Measurements from ENCODE around the gene C3orf49. TPM values are rescaled to one million over a fixed set of nuclear protein-coding genes. Genes with fewer than 3 reads are reported as not detected.
A peak's percentile ranks its signal among the peaks of the same experiment; 100 is the strongest.

The C3orf49 gene
- total and polyA plus RNA-seq, 4 experiments from 2014 or later, result not detected

- DNase-seq, result no peak
- Histone ChIP-seq H3K36me3 (ENCODE audit: insufficient read depth, low read length) (no peaks in the 10 kb centered on the region), H3K27ac (ENCODE audit: low read depth, low read length) (no peak overlapping the region), H3K4me3 (ENCODE audit: low read length in 2 of 2) (no peak overlapping the region), H3K4me1 (ENCODE audit: insufficient read depth, low read length) (peaks cover 49% of the 10 kb centered on the region), H3K27me3 (ENCODE audit: insufficient read depth, low read length) (no peaks in the 10 kb centered on the region), H3K9me3 (ENCODE audit: control insufficient read depth in 1 of 2, low read length in 2 of 2) (no peaks in the 10 kb centered on the region)
- Mint-ChIP-seq H3K36me3 (peaks cover 3 to 13% of the 10 kb centered on the region in 2 donors), H3K9me3 (no peaks in the 10 kb centered on the region), H3K27ac (peak overlapping the region in 3 of 7 donors; percentile 0 to 80 (median 13)), H3K4me1 (peaks cover 35 to 78% (median 60%) of the 10 kb centered on the region in 4 donors), H3K27me3 (no peaks in the 10 kb centered on the region), H3K4me3 (peak overlapping the region in 1 of 8 donors; percentile 6)
- POLR2A ChIA-PET (ENCODE audit: partially characterized antibody), result no interaction called here
- intact Hi-C loops (cut with micrococcal nuclease), result no loop called here
- CTCF ChIA-PET (ENCODE audit: partially characterized antibody), result interaction anchor here (1.1 kb wide), 1 partner anchor 521 kb away, joined by 3 read pairs; no protein-coding TSS in a partner anchor
Observed at GRCh38 chr3:63870615-63871005, 51.5 kb downstream of the C3orf49 start.

DNA sequence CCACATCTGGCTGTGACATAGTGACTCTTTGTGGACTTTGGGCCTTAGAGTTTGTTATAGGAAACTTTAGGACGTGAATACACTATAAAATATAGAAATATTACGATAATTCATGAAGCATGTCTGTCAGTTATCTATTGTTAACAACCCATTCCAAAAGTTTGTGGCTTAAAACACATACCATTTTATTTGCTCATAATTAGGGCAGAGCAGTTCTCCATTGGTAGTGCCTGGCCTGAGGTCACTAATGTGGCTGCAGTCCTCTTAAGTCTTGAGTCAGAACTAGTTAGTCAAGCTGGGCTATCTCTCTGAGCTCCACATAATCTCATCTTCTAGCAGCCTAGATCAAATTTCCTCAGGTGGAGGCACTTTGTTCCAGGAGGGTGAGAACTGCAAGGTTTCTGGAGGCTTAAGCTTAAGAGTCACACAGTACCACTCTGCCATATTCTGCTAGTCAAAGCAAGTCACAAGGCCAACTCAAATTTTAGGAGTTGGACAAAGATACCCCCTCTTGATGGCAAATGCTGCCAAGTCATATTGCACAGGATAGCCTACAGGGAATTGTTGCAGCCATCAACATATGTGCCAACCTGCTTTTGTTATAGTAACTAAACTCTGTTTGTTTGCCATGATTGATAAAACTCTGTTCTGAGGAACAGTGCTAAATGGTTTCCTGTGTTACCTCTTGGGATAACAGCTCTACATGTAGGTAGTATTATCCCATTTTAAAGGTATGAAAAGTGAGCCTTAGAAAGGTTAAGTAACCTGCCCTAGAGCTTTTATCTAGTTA lies 53.2 kb downstream of the C3orf49 start:
- POLR2A ChIA-PET (ENCODE audit: partially characterized antibody), result no interaction called here
- Mint-ChIP-seq H3K36me3 (peaks cover 0 to 6% of the 10 kb centered on the region in 2 donors), H3K9me3 (no peaks in the 10 kb centered on the region), H3K27me3 (no peaks in the 10 kb centered on the region), H3K4me1 (peaks cover 43 to 82% (median 62%) of the 10 kb centered on the region in 4 donors), H3K4me3 (no peak overlapping the region), H3K27ac (peak overlapping the region in 1 of 7 donors; percentile 75)
- no peak overlapping the region for H3K27ac ChIP-seq (ENCODE audit: low read depth, low read length)
- H3K27me3 ChIP-seq (ENCODE audit: insufficient read depth, low read length), result no peaks in the 10 kb centered on the region
- H3K4me1 ChIP-seq (ENCODE audit: insufficient read depth, low read length), result peaks cover 62% of the 10 kb centered on the region
- H3K36me3 ChIP-seq (ENCODE audit: insufficient read depth, low read length), result no peaks in the 10 kb centered on the region
- CTCF ChIA-PET (ENCODE audit: partially characterized antibody), result interaction anchor here (1.1 kb wide), 2 partner anchors 26 to 122 kb away, joined by 3 read pairs; no protein-coding TSS in a partner anchor
- no peak for DNase-seq
- intact Hi-C loops (cut with micrococcal nuclease), result no loop called here
- no peaks in the 10 kb centered on the region for H3K9me3 ChIP-seq (ENCODE audit: control insufficient read depth in 1 of 2, low read length in 2 of 2)
- H3K4me3 ChIP-seq (ENCODE audit: low read length in 2 of 2), result no peak overlapping the region

DNA sequence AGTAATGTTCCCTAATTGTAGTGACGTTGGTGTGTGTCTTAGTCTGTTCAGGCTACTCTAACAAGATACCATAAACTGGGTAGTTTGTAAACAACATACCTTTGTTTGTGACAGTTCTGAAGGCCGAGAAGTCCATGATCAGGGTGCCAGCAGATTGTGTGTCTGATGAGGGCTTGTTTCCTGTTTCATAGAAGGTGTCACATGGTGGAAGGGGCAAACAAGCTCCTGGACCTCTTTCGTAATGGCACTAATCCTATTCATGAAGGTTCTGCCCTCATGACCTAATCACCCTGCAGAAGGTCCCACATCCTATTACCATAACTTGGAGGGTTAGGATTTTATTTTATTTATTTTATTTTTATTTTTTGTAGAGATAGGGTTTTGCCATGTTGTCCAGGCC lies 55.7 kb downstream of the C3orf49 start:
- Histone ChIP-seq H3K9me3 (ENCODE audit: control insufficient read depth in 1 of 2, low read length in 2 of 2) (no peaks in the 10 kb centered on the region), H3K36me3 (ENCODE audit: insufficient read depth, low read length) (no peaks in the 10 kb centered on the region), H3K4me3 (ENCODE audit: low read length in 2 of 2) (no peak overlapping the region), H3K4me1 (ENCODE audit: insufficient read depth, low read length) (peaks cover 63% of the 10 kb centered on the region), H3K27me3 (ENCODE audit: insufficient read depth, low read length) (no peaks in the 10 kb centered on the region), H3K27ac (ENCODE audit: low read depth, low read length) (no peak overlapping the region)
- Mint-ChIP-seq H3K4me3 (no peak overlapping the region), H3K4me1 (peaks cover 53 to 83% (median 67%) of the 10 kb centered on the region in 4 donors), H3K27ac (no peak overlapping the region), H3K27me3 (no peaks in the 10 kb centered on the region), H3K36me3 (peaks cover 0 to 3% of the 10 kb centered on the region in 2 donors), H3K9me3 (no peaks in the 10 kb centered on the region)
- intact Hi-C loops (cut with micrococcal nuclease), result no loop called here
- no peak for DNase-seq
- CTCF ChIA-PET (ENCODE audit: partially characterized antibody), result interaction anchor here (0.8 kb wide), 1 partner anchor 8 kb away, joined by 3 read pairs; no protein-coding TSS in a partner anchor
- POLR2A ChIA-PET (ENCODE audit: partially characterized antibody), result interaction anchor here (1.5 kb wide), 1 partner anchor 11 kb away, joined by 6 read pairs; the partner anchor contains the start of genes ATXN7 and THOC7

GRCh38 chr3:63875510-63875909 lies 56.4 kb downstream of the C3orf49 start:
- Histone ChIP-seq H3K27ac (ENCODE audit: low read depth, low read length) (no peak overlapping the region), H3K27me3 (ENCODE audit: insufficient read depth, low read length) (no peaks in the 10 kb centered on the region), H3K4me3 (ENCODE audit: low read length in 2 of 2) (no peak overlapping the region), H3K36me3 (ENCODE audit: insufficient read depth, low read length) (no peaks in the 10 kb centered on the region), H3K9me3 (ENCODE audit: control insufficient read depth in 1 of 2, low read length in 2 of 2) (no peaks in the 10 kb centered on the region), H3K4me1 (ENCODE audit: insufficient read depth, low read length) (peaks cover 55% of the 10 kb centered on the region)
- no peak for DNase-seq
- ChIA-PET POLR2A (ENCODE audit: partially characterized antibody) (interaction anchor here (1.5 kb wide), 1 partner anchor 12 kb away, joined by 6 read pairs; the partner anchor contains the start of genes ATXN7 and THOC7), CTCF (ENCODE audit: partially characterized antibody) (no interaction called here)
- Mint-ChIP-seq H3K27me3 (no peaks in the 10 kb centered on the region), H3K4me1 (peaks cover 56 to 83% (median 65%) of the 10 kb centered on the region in 4 donors), H3K36me3 (peaks cover 0 to 3% of the 10 kb centered on the region in 2 donors), H3K9me3 (no peaks in the 10 kb centered on the region), H3K4me3 (no peak overlapping the region), H3K27ac (peak overlapping the region in 4 of 7 donors; percentile 5 to 63 (median 12))
- intact Hi-C loops (cut with micrococcal nuclease), result no loop called here

- peaks cover 56 to 84% (median 67%) of the 10 kb centered on the region in 4 donors for H3K4me1 Mint-ChIP-seq
- H3K4me3 Mint-ChIP-seq, result no peak overlapping the region
- POLR2A ChIA-PET (ENCODE audit: partially characterized antibody), result interaction anchor here (0.9 to 1.1 kb wide), 2 partner anchors 11 to 13 kb away, joined by 3 read pairs; partner anchors contain the start of genes ATXN7 and THOC7
- intact Hi-C loops (cut with micrococcal nuclease), result no loop called here
- Histone ChIP-seq H3K9me3 (ENCODE audit: control insufficient read depth in 1 of 2, low read length in 2 of 2) (no peaks in the 10 kb centered on the region), H3K4me3 (ENCODE audit: low read length in 2 of 2) (no peak overlapping the region), H3K27ac (ENCODE audit: low read depth, low read length) (no peak overlapping the region), H3K27me3 (ENCODE audit: insufficient read depth, low read length) (no peaks in the 10 kb centered on the region), H3K36me3 (ENCODE audit: insufficient read depth, low read length) (no peaks in the 10 kb centered on the region), H3K4me1 (ENCODE audit: insufficient read depth, low read length) (peaks cover 53% of the 10 kb centered on the region)
- no peak for DNase-seq
- CTCF ChIA-PET (ENCODE audit: partially characterized antibody), result no interaction called here
- H3K36me3 Mint-ChIP-seq, result peaks cover 0 to 3% of the 10 kb centered on the region in 2 donors
- peak overlapping the region in 1 of 7 donors; percentile 18 for H3K27ac Mint-ChIP-seq
- no peaks in the 10 kb centered on the region for H3K9me3 Mint-ChIP-seq
- no peaks in the 10 kb centered on the region for H3K27me3 Mint-ChIP-seq
Observed at GRCh38 chr3:63876260-63876659, 57.2 kb downstream of the C3orf49 start.

- Mint-ChIP-seq H3K4me3 (peak overlapping the region in 4 of 8 donors; percentile 7 to 50 (median 18)), H3K36me3 (no peaks in the 10 kb centered on the region), H3K4me1 (peaks cover 52 to 89% (median 62%) of the 10 kb centered on the region in 4 donors), H3K27ac (peak overlapping the region in 4 of 7 donors; percentile 5 to 71 (median 38)), H3K9me3 (no peaks in the 10 kb centered on the region), H3K27me3 (no peaks in the 10 kb centered on the region)
- no peaks in the 10 kb centered on the region for H3K9me3 ChIP-seq (ENCODE audit: control insufficient read depth in 1 of 2, low read length in 2 of 2)
- ChIA-PET POLR2A (ENCODE audit: partially characterized antibody) (no interaction called here), CTCF (ENCODE audit: partially characterized antibody) (interaction anchor here (1.7 kb wide), 1 partner anchor 20 kb away, joined by 4 read pairs; no protein-coding TSS in a partner anchor)
- DNase-seq, result no peak
- intact Hi-C loops (cut with micrococcal nuclease), result no loop called here
- no peak overlapping the region for H3K27ac ChIP-seq (ENCODE audit: low read depth, low read length)
- H3K4me1 ChIP-seq (ENCODE audit: insufficient read depth, low read length), result peaks cover 46% of the 10 kb centered on the region
- no peaks in the 10 kb centered on the region for H3K36me3 ChIP-seq (ENCODE audit: insufficient read depth, low read length)
- H3K4me3 ChIP-seq (ENCODE audit: low read length in 2 of 2), result no peak overlapping the region
- H3K27me3 ChIP-seq (ENCODE audit: insufficient read depth, low read length), result no peaks in the 10 kb centered on the region
Observed at GRCh38 chr3:63877737-63878393, 58.8 kb downstream of the C3orf49 start.

Data from CD4-positive, alpha-beta memory T cell (primary cell).